ENCODE results near the gene UPP2.

UPP2 gene

DNA sequence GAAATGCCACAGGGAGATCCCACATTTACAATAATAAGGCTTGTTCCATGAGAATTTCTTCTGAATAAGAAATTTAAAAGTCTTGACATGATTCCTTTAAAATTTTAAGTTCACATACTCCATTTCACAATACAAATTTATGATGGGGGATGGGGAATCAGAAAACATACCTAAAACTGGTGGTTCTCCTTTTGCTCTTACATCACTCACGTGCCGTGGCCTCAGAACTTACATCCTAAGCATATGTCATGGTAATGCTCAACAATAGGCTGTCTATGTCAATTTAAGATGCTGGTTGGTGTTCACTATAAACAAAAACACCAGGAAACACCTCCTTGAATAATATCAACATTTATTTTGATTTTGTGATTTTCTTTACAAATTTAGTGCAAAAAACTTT lies 12.8 kb downstream of the UPP2 start:
- no peak for DNase-seq (ENCODE audit: low read depth, low spot score)
- TF ChIP-seq FOXP2 (optimal IDR thresholded peaks at IDR 0.05; ENCODE audit: control extremely low read depth, extremely low read length, insufficient read depth): no peak
- no peak for TF ChIP-seq EZH2 (IDR thresholded peaks at IDR 0.05)
- TF ChIP-seq POLR2AphosphoS5 (IDR thresholded peaks at IDR 0.05; ENCODE audit: borderline replicate concordance, low read depth, low read length): no peak
- Histone ChIP-seq H3K36me3 (ENCODE audit: insufficient read depth, low read length) (no peaks in the 10 kb centered on the region), H3K4me3 (no peak overlapping the region), H3K9me3 (ENCODE audit: low read depth, low read length) (no peaks in the 10 kb centered on the region), H3K27ac (no peak overlapping the region), H3K9ac (ENCODE audit: insufficient read length) (no peak overlapping the region)

DNA sequence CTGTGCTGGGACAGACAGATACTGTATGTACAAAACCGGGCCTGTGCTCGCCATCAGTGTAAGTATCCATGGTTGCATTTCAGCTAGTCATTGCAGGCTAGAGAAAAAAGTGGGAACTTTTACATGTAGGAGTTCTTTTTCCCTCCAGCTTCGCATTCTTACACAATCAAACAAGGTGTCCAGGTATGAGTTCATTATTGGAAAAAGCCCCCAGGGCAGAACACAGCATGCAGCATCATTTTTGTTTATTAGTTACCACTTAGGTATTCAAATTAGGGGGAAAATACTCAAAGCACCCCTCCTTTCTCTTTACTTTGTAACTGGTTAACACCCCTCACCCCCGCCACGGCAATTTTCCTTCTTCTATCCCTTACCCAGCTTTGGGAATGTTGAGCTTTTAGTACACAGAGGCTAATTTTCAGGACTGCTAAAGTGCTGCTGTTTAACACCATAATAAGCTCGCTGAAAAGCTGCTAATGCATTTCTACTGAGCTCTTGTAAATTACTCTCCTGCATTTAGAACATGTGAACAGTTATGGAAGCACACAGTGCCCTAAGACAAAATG lies 13.6 kb downstream of the UPP2 start:
- Histone ChIP-seq H3K27ac (no peak overlapping the region), H3K9me3 (ENCODE audit: low read depth, low read length) (no peaks in the 10 kb centered on the region), H3K36me3 (ENCODE audit: insufficient read depth, low read length) (no peaks in the 10 kb centered on the region), H3K9ac (ENCODE audit: insufficient read length) (no peak overlapping the region), H3K4me3 (no peak overlapping the region)
- DNase-seq (ENCODE audit: low read depth, low spot score): no peak
- TF ChIP-seq POLR2AphosphoS5 (IDR thresholded peaks at IDR 0.05; ENCODE audit: borderline replicate concordance, low read depth, low read length): no peak
- TF ChIP-seq FOXP2 (optimal IDR thresholded peaks at IDR 0.05; ENCODE audit: control extremely low read depth, extremely low read length, insufficient read depth): no peak
- no peak for TF ChIP-seq EZH2 (IDR thresholded peaks at IDR 0.05)

DNA sequence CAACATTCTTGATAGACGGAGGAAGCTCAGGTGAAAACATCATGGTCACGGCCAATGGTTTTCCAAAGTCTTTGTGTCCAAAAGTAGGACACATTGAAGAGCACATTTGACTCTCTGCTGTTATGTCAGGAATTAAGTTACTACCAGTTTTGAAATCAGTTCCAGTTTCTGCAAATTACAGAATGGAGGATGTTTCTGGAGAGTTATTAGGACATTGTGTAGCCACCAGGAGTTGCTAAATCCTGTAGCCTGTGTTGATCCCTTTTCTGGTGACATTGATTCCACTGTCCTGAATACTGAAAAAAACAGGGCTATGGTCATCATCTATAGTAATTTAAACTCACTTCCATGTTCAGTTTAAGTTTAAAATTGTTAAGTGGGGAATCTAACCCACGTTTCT lies 15.3 kb downstream of the UPP2 start:
- no peak for DNase-seq (ENCODE audit: low read depth, low spot score)

DNA sequence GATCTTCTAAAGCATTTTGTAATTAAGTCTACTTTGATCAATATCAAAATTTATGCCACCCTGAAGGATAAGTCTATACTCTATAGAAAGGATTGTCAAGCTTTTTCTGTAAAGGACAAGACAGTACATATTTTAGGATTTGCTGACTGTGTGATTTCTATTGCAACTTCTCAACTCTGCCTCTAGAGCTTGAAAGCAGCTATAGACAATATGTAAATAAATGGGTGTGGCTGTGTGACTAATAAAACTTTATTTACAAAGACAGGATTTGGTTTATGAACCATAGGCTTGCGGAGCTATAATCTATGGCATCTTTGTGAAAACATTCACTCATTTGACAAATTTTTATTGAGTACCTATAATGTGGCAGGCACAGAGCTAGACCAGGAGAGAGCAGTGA lies 18.4 kb downstream of the UPP2 start:
- Histone ChIP-seq H3K9me3 (ENCODE audit: low read depth, low read length) (no peaks in the 10 kb centered on the region), H3K9ac (ENCODE audit: insufficient read length) (no peak overlapping the region), H3K4me3 (no peak overlapping the region), H3K36me3 (ENCODE audit: insufficient read depth, low read length) (no peaks in the 10 kb centered on the region), H3K27ac (no peak overlapping the region)
- no peak for DNase-seq (ENCODE audit: low read depth, low spot score)
- TF ChIP-seq FOXP2 (optimal IDR thresholded peaks at IDR 0.05; ENCODE audit: control extremely low read depth, extremely low read length, insufficient read depth) (no peak), POLR2AphosphoS5 (IDR thresholded peaks at IDR 0.05; ENCODE audit: borderline replicate concordance, low read depth, low read length) (no peak), EZH2 (IDR thresholded peaks at IDR 0.05) (no peak)

More for the DNA sequence above, 15.3 kb downstream of the UPP2 start:
- Histone ChIP-seq H3K36me3 (ENCODE audit: insufficient read depth, low read length) (no peaks in the 10 kb centered on the region), H3K4me3 (no peak overlapping the region), H3K9ac (ENCODE audit: insufficient read length) (no peak overlapping the region), H3K9me3 (ENCODE audit: low read depth, low read length) (no peaks in the 10 kb centered on the region), H3K27ac (no peak overlapping the region)
- TF ChIP-seq EZH2 (IDR thresholded peaks at IDR 0.05) (no peak), POLR2AphosphoS5 (IDR thresholded peaks at IDR 0.05; ENCODE audit: borderline replicate concordance, low read depth, low read length) (no peak), FOXP2 (optimal IDR thresholded peaks at IDR 0.05; ENCODE audit: control extremely low read depth, extremely low read length, insufficient read depth) (no peak)

DNA sequence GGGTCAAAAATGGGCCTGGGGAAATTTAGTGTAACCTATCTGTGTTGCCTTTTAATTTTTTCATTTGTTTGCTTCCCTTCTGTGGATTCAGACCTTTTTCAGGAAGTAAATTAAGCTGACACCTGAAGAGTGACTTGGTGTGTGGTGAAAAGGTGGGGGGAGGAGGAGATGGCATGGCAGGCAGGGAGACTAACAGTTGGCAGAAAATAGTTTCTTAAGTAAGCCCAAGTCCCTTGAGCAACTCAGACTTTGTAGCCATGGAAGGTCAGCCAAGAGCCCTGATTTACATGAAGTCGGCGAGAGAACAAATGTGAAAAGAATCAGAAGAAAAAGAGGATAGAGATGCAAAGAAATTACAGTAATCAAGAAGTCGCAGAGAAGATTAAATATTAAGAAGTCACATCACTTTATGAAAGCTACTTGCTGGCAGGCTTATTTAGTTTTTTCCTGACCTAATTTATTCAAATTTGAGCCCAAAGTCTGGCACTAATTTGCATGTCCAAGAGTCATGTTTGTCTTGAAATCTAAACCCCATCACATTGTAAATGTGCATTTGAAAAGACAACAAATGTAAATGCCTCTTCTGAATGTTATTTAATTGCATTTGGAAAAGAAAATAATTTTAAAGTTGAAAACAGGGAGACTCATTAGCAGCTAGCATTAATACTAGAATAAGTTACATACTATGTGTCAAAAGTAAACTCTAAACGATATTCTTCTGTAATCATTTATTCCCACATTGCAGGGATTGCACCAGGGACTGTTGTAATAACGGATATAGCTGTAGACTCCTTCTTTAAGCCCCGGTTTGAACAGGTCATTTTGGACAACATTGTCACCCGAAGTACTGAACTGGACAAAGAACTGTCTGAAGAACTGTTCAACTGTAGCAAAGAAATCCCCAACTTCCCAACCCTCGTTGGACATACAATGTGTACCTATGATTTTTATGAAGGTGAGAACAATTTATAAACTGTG lies 19.3 kb downstream of the UPP2 start:
- no peak for TF ChIP-seq FOXP2 (optimal IDR thresholded peaks at IDR 0.05; ENCODE audit: control extremely low read depth, extremely low read length, insufficient read depth)
- no peak for TF ChIP-seq POLR2AphosphoS5 (IDR thresholded peaks at IDR 0.05; ENCODE audit: borderline replicate concordance, low read depth, low read length)
- TF ChIP-seq EZH2 (IDR thresholded peaks at IDR 0.05): no peak
- no peak overlapping the region for H3K9ac ChIP-seq (ENCODE audit: insufficient read length)
- H3K4me3 ChIP-seq: no peak overlapping the region
- DNase-seq (ENCODE audit: low read depth, low spot score): no peak
- no peaks in the 10 kb centered on the region for H3K36me3 ChIP-seq (ENCODE audit: insufficient read depth, low read length)
- H3K9me3 ChIP-seq (ENCODE audit: low read depth, low read length): no peaks in the 10 kb centered on the region
- H3K27ac ChIP-seq: no peak overlapping the region

DNA sequence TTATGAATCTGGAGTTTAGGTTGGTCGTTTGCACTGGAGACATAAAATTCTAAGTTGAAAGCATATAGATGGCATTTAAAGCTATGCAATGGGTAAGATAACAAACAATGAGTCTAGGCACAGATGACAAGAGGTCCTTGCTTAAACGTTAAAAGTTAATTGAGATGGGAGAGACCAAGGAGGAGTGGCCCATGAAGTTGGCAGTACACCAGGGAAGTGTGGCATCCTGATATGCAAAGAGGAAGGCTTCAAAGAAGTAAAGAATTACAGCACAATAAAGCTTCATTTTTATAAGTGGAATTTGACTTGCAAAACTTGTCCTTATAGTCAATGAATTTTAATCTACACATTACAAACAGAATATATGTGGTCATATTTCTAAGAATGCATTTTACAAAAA lies 23.2 kb downstream of the UPP2 start:
- TF ChIP-seq EZH2 (IDR thresholded peaks at IDR 0.05) (no peak), FOXP2 (optimal IDR thresholded peaks at IDR 0.05; ENCODE audit: control extremely low read depth, extremely low read length, insufficient read depth) (no peak), POLR2AphosphoS5 (IDR thresholded peaks at IDR 0.05; ENCODE audit: borderline replicate concordance, low read depth, low read length) (no peak)
- H3K36me3 ChIP-seq (ENCODE audit: insufficient read depth, low read length): no peaks in the 10 kb centered on the region
- no peak overlapping the region for H3K9ac ChIP-seq (ENCODE audit: insufficient read length)
- no peak overlapping the region for H3K4me3 ChIP-seq
- no peak for DNase-seq (ENCODE audit: low read depth, low spot score)
- H3K27ac ChIP-seq: no peak overlapping the region
- H3K9me3 ChIP-seq (ENCODE audit: low read depth, low read length): no peaks in the 10 kb centered on the region

DNA sequence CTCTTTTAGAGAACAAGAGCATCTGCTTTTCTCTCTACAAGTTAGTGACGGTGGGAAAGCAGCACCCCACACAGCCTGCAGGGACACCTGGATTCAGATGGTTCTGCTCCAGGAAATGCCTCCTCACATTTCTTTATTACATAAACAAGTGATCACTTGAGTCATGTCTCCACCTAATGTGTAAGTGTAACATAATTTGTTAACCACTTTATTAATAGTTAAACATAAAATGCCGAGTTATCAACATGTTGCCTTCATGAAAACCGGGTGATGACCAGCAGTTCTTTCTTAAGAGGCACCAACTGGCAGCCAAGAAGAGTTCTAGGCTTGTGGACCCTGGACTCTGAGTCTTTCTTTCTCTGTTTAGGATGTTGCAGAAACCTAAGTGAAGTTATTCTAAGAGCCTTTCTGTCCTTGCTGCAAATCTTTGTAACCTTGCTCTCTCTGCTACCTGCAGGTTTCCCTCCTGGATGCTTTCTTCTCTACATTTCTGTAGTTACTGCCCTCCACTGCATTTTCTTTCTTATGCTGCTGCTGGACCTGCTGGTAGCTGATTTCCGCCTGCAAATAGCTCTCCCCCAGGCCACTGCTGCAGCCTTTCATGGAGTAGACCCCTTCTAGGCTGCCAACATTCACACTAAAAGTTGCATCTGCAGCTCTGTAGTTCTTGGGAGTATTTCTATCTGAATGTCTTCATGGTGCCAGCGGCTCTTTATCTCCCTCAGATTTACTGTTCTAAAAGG lies 24.3 kb downstream of the UPP2 start:
- TF ChIP-seq FOXP2 (optimal IDR thresholded peaks at IDR 0.05; ENCODE audit: control extremely low read depth, extremely low read length, insufficient read depth) (no peak), POLR2AphosphoS5 (IDR thresholded peaks at IDR 0.05; ENCODE audit: borderline replicate concordance, low read depth, low read length) (no peak), EZH2 (IDR thresholded peaks at IDR 0.05) (no peak)
- H3K9ac ChIP-seq (ENCODE audit: insufficient read length): no peak overlapping the region
- H3K4me3 ChIP-seq: no peak overlapping the region
- H3K36me3 ChIP-seq (ENCODE audit: insufficient read depth, low read length): no peaks in the 10 kb centered on the region
- no peak for DNase-seq (ENCODE audit: low read depth, low spot score)
- H3K9me3 ChIP-seq (ENCODE audit: low read depth, low read length): no peaks in the 10 kb centered on the region
- H3K27ac ChIP-seq: no peak overlapping the region

DNA sequence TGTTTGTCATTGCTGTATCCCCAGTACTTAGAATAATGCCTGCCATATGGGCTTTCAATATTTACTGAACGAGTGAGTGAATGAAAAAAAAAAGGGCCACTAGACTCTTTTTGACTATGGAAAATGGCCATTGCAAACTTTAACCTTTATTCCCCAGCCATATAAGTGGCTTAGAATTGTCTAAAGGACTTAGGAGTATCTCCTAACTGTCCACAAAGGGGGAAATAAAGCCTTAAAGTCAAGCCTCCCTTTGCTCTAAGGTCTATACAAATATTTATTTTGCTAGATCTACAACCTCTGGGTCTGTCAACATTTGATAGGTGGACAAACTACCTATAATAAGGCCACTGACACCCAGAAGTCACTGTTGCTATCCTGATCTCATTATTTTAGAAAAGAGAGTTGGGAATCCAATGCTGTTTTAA lies 25.7 kb downstream of the UPP2 start:
- TF ChIP-seq EZH2 (IDR thresholded peaks at IDR 0.05) (no peak), POLR2AphosphoS5 (IDR thresholded peaks at IDR 0.05; ENCODE audit: borderline replicate concordance, low read depth, low read length) (no peak), FOXP2 (optimal IDR thresholded peaks at IDR 0.05; ENCODE audit: control extremely low read depth, extremely low read length, insufficient read depth) (no peak)
- Histone ChIP-seq H3K36me3 (ENCODE audit: insufficient read depth, low read length) (no peaks in the 10 kb centered on the region), H3K4me3 (no peak overlapping the region), H3K9me3 (ENCODE audit: low read depth, low read length) (no peaks in the 10 kb centered on the region), H3K9ac (ENCODE audit: insufficient read length) (no peak overlapping the region), H3K27ac (no peak overlapping the region)
- no peak for DNase-seq (ENCODE audit: low read depth, low spot score)
